NCI-H128 (cell line): ENCODE measurements around the gene ZNF784.

Experiments used
- DNase-seq: peaks from one replicate; lab custom pipeline; 2025; ENCODE audit not compliant: unreplicated experiment; lab: John Stamatoyannopoulos, UW

The ZNF784 gene

GRCh38 chr19:55643003-55643886 is 18.9 kb upstream of the ZNF784 start, which contains the start of gene ZNF581:
Gene ZNF581, plus strand, starts transcription at chr19:55643649. Its CDS starts 923 bp downstream, at chr19:55644572.
- no peak for DNase-seq

GRCh38 chr19:55642153-55643002 is 18.0 kb upstream of the ZNF784 start:
- no peak for DNase-seq

DNA sequence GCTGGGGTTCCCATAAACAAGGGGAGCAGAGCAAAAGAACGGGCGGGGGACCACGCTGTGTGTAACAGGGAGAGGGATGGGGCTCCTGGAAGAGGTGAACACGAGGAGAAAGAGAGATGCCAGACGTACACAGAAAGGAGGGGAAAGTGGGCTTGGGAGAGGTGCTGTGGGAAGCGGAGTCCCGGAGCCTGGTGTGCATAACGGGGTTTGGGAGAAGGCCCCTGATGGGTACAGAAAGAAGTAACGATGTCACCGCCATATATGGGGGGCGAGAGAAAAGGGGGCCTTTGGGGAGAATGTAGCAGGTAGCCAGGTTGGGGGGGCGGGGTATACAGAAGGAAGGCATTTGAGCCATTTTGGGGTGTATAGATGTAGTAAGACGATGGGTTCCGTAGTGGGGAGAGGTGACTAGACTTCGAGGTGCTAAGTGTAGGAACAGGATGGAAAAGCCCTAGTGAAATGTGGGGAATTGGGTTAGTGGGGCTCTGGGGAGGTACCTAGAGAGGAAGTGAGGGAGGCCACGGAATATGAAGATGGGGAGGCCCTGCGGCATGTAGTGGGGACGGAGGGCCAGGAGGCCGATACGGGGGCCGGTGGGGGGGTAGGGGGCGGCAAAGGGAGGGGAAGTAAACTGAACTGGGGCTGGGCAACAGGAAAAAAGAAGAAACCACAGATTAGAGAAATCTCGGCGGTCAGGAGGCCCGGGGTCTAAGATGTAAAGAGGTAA is 17.2 kb upstream of the ZNF784 start:
- no peak for DNase-seq

DNA sequence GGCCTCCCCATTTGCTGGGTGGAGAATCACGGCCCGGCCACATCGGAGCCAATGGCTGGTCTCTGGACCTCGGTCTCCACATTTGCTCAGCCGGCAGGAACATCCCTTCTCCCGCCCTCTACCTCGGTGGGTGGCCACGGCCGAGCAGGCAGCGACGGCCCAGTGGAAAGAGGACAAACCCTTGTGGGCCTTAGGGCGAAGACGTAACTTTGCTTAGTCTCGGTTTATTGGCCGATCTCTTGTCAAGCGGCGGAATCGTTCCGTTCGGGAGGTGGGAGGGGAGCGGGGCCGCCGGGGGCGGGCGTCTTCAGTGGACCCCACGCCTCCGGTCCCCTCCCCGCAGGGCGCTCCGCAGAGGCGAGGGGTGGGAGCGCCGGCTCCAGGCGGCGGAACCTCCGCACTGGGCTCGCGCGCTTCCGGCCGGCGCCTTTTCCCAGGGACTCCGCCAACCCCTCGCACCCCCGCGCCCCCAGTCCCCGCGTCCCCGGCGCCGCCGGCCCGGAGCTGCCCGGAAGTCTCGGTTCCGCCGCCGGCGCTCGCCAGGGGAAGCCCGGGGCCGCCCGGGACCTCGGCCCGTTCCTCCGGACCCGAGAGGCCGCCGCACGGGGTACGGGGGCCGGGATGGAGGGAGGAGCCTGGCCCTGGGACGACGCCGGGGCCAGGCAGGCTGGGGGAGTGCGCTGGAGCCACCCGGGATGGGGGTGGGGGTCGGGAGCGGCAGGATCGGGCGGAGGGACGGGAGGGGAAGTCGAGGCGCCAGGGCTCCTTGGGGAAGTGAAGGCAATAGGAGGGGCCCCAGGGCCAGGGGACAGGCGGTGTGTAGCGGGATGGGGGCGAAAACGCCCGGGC is 16.4 kb upstream of the ZNF784 start, which contains the start of gene ZNF580:
Gene ZNF580, plus strand, starts transcription at position 426 of the 849 bp plus-strand sequence. CDS start 1,507 bp downstream, outside the sequence.
- peak; percentile 41 for DNase-seq

GRCh38 chr19:55640043-55640576 is 15.7 kb upstream of the ZNF784 start:
- DNase-seq: peak; percentile 38

DNA sequence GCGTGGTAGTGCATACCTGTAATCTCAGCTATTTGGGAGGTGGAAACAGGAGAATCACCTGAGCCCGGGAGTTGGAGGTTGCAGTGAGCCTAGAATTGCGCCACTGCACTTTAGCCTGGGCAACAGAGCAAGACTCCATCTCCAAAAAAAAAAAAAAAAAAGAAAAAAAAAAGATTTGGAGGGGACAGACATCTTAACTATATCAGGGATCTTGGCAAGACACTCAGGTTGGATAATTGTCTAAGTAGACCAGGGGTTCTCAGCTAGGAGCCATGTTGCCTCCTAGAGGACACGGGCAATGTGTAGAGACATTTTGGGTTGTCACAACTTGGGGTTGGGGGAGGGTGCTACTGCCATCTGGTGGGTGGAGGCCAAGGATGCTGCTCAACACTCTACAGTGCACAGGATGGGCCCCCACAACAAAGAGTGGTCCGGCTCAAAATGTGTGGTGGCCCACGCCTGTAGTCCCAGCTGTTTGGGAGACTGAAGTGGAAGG is 14.5 kb upstream of the ZNF784 start:
- DNase-seq: no peak

DNA sequence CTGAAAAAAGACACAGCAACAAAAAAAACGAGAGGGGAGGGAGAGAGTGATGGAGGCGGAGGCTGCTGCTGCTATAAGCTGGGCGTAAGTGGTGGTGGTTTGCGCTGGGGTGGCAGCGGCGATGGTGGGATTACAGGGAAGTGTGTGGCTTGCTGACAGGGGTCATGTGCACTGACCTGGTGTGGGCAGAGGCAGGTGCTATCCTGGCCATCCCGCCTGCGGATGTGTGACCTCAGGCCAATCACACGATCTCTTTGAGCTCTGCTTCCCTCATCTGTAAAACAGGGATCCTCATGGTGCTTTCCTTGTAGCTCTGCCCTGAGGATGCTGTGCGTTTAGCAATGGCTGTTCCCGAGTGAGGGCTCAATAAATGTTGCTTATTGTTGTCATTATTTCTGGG is 13.2 kb upstream of the ZNF784 start:
- DNase-seq: no peak

- no peak for DNase-seq
These were observed 12.4 kb upstream of the ZNF784 start for GRCh38 chr19:55636723-55637122.

- no peak for DNase-seq
These were observed 11.6 kb upstream of the ZNF784 start for GRCh38 chr19:55635856-55636440.

DNA sequence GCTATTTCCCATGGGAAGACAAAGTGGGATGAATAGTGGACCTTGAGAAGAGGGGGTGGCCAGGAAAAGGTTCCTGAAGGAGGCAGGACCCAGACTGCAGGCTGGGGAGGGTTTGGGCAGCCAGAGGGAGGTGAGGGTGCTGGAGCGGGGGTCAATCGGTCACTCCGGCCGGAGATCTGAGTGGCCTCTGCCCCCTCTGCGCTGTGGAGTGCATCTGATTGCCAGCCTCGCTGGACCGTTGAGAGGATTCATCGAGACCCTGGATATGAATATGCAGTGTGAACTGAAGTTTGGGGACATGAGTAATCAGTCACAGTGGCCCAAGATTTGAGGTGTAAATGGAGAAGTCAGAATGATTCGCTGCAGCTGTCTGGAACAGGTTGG is 11.0 kb upstream of the ZNF784 start:
- DNase-seq: no peak

DNA sequence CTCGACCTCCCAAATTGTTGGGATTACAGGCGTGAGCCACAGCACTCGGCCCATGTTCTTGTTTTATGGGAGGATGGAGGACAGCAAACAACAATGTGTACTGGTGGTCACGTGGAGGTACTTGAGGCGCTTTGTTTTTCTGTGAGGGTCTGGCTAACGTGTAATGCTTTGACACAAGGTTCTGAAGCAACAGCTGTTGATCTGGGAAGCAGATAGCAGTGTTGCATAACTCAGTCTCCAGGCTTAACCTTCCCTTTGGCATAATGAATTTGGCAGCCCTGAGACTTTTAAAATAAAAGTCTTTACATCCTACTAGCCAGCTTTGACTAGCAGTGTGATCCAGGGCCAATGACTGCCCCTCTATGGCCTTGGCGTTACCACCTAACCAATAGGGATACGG is 9.5 kb upstream of the ZNF784 start:
- no peak for DNase-seq

DNA sequence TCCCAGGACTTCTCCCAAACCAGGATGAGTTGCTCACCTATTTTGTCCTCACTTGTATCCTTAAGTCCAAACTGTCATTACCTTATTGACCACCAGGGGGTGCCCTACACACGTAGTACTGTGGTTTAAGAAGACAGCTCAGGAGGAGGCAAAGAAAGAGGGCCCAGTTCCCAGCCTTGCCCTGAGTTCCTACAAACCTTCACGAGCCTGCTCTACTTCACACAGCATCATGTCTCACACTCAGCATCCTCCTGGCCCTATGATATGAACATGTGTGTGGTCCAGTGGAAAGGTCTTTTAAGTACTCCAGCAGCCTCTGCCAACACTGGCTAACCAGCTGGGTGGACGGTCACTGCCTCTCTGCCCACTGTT is 8.1 kb upstream of the ZNF784 start:
- DNase-seq: peak; percentile 85

GRCh38 chr19:55626350-55626749 is 2.0 kb upstream of the ZNF784 start:
- DNase-seq: no peak

DNA sequence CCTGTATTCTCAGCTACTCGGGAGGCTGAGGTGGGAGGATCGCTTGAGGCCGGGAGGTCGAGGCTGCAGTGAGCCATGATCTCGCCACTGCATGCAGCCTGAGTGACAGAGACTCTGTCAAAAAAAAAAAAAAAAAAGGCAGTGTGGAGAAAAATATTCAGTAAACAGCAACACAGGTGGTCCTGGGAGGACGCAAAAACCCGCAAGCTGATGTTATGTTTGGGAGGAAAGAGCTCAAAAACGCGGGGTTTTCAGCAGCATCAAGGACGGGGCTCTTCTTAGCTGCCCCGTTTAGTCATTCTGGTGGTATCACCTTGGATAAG is 599 bp upstream of the ZNF784 start:
- DNase-seq: no peak

DNA sequence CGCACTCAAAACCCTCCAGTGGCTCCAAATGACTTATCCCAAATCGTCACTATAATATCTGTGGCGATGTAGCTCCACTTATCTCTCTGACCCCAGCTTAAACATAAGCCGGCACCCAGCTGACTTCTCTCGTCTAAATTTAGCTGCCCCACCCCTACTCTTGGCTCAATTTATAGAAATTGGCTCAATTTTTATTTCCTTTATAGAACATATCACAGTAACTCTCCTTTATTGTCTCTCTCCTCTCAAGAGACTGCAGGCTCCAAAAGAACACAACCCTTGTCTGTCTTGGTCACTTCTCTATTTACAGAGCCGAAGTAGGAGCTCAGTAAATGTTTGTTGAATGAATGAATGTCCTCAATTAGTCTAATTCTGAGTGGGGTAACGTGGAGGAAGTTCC is 805 bp downstream of the ZNF784 start:
- no peak for DNase-seq

GRCh38 chr19:55623130-55623529 is 1.2 kb downstream of the ZNF784 start:
- no peak for DNase-seq

DNA sequence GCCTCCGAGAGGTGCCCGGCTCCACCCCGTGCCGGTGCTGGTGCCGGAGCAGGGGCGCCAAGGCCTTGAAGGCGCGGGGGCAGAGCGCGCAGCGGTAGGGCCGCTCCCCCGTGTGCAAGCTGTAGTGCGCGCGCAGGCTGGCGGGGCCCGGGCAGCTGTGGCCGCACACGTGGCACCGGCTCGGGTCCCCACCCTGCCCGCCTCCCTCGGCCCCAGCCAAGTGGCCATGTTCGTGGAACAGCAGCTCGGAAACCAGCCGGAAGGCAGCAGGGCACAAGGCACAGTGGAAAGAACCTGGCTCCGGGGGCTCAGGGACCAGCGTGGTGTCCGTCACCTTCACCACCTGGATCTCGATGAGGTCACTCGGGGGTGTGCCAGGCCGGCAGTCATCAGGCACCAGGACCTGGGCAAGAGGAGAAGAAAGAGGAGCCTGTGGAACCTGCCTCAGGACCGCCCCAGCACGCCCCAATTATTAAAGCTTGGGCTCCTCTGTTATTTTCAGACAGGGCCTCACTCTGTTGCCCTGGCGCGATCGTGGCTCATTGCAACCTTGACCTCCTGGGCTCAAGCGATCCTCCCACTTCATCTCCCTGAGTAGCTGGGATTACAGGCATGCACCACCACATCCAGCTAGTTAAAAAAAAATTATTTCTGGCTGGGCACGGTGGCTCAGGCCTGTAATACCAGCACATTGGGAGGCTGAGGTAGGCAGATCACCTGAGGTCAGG is 2.0 kb downstream of the ZNF784 start:
- DNase-seq: no peak

- DNase-seq: no peak
These were observed 2.6 kb downstream of the ZNF784 start for GRCh38 chr19:55621673-55622231.

DNA sequence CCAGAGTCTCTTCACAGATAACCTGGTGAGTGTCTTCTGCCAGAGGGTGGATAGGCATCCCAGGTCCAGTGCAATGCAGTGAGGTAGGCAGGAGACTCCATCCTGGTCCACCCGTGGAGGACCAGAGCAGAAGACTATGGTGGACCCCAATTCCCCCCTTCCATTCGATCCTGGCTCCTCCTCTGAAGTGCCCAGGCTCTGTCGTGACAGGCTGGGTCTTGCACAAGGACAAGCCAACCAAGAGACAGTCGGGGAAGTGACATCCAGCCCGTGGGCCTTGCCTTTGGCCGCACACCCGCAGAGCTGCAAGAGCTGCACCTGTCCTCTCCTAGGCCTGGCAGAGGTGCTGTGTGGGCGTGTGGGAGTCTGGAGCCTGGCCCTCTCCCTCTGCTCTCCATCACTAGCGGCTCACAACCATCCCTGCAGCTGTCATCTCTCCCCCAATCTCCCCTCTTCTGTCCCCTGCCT is 3.1 kb downstream of the ZNF784 start:
- no peak for DNase-seq
